ENCODE results near the gene PKN1.
A peak's percentile ranks its signal among the peaks of the same experiment; 100 is the strongest.

The PKN1 gene

GRCh38 chr19:14467816-14468215, 34.7 kb downstream of the PKN1 start:
- ATAC-seq = no peak

- no peak for ATAC-seq
These were observed 37.1 kb downstream of the PKN1 start for GRCh38 chr19:14470031-14470876.

- ATAC-seq = no peak
These were observed 38.5 kb downstream of the PKN1 start for GRCh38 chr19:14471436-14472187.

- ATAC-seq = peak; percentile 72
These were observed 39.3 kb downstream of the PKN1 start for GRCh38 chr19:14472202-14472938.

- ATAC-seq = no peak
These were observed 40.2 kb downstream of the PKN1 start for GRCh38 chr19:14473073-14473977.

GRCh38 chr19:14473978-14474578, 41.0 kb downstream of the PKN1 start:
- no peak for ATAC-seq

- ATAC-seq = no peak
These were observed 41.7 kb downstream of the PKN1 start for GRCh38 chr19:14474827-14475226.

- ATAC-seq = peak; percentile 60 to 65
These were observed 42.4 kb downstream of the PKN1 start, which contains the start of gene PTGER1 for GRCh38 chr19:14475251-14476073. TSS of gene PTGER1 (minus strand) at chr19:14475354. CDS start at chr19:14474320, 1,034 bp downstream.

- ATAC-seq = no peak
These were observed 43.2 kb downstream of the PKN1 start for GRCh38 chr19:14476327-14476672.

- ATAC-seq = no peak
These were observed 43.7 kb downstream of the PKN1 start for GRCh38 chr19:14476673-14477401.

- no peak for ATAC-seq
These were observed 44.5 kb downstream of the PKN1 start for GRCh38 chr19:14477418-14478112.

GRCh38 chr19:14478113-14478545, 45.0 kb downstream of the PKN1 start:
- ATAC-seq = no peak

GRCh38 chr19:14479309-14479974, 46.3 kb downstream of the PKN1 start:
- no peak for ATAC-seq

GRCh38 chr19:14479975-14480699, 47.0 kb downstream of the PKN1 start:
- ATAC-seq = peak; percentile 37 to 60

- ATAC-seq = no peak
These were observed 47.6 kb downstream of the PKN1 start for GRCh38 chr19:14480700-14481079.

- no peak for ATAC-seq
These were observed 49.3 kb downstream of the PKN1 start for GRCh38 chr19:14482172-14482941.
